ENCODE results near the gene CCDC102A. TPM values are rescaled to one million over a fixed set of nuclear protein-coding genes. Genes with fewer than 3 reads are reported as not detected.

The CCDC102A gene
- total RNA-seq, 2 donors from 2014 or later, result 16.7 to 21.2 TPM

- no peaks in the 10 kb centered on the region for H3K9me3 Mint-ChIP-seq
- no peaks in the 10 kb centered on the region for H3K36me3 Mint-ChIP-seq (ENCODE audit: low read depth)
- no peak overlapping the region for H3K4me3 Mint-ChIP-seq
- H3K27me3 Mint-ChIP-seq, result no peaks in the 10 kb centered on the region
- H3K27ac Mint-ChIP-seq, result no peak overlapping the region
- peaks cover 14% of the 10 kb centered on the region for H3K4me1 Mint-ChIP-seq
- ATAC-seq (replicated peaks), result no peak
Observed at GRCh38 chr16:57480754-57481230, 55.6 kb downstream of the CCDC102A start.

GRCh38 chr16:57479976-57480753 is 56.2 kb downstream of the CCDC102A start:
- Mint-ChIP-seq H3K27me3 (no peaks in the 10 kb centered on the region), H3K36me3 (ENCODE audit: low read depth) (no peaks in the 10 kb centered on the region), H3K4me1 (peaks cover 15% of the 10 kb centered on the region), H3K27ac (no peak overlapping the region), H3K9me3 (no peaks in the 10 kb centered on the region), H3K4me3 (no peak overlapping the region)
- no peak for ATAC-seq (replicated peaks)

- ATAC-seq (replicated peaks), result no peak
- Mint-ChIP-seq H3K27ac (no peak overlapping the region), H3K4me3 (no peak overlapping the region), H3K36me3 (ENCODE audit: low read depth) (no peaks in the 10 kb centered on the region), H3K27me3 (no peaks in the 10 kb centered on the region), H3K9me3 (no peaks in the 10 kb centered on the region), H3K4me1 (peaks cover 10% of the 10 kb centered on the region)
Observed at GRCh38 chr16:57479205-57479975, 57.0 kb downstream of the CCDC102A start.

GRCh38 chr16:57478396-57479204 is 57.8 kb downstream of the CCDC102A start:
- H3K27me3 Mint-ChIP-seq, result no peaks in the 10 kb centered on the region
- no peak for ATAC-seq (replicated peaks)
- H3K4me3 Mint-ChIP-seq, result no peak overlapping the region
- no peak overlapping the region for H3K27ac Mint-ChIP-seq
- peaks cover 10% of the 10 kb centered on the region for H3K4me1 Mint-ChIP-seq
- no peaks in the 10 kb centered on the region for H3K36me3 Mint-ChIP-seq (ENCODE audit: low read depth)
- H3K9me3 Mint-ChIP-seq, result no peaks in the 10 kb centered on the region

GRCh38 chr16:57477531-57478202 is 58.7 kb downstream of the CCDC102A start:
- Mint-ChIP-seq H3K27me3 (no peaks in the 10 kb centered on the region), H3K4me3 (no peak overlapping the region), H3K27ac (no peak overlapping the region), H3K36me3 (ENCODE audit: low read depth) (no peaks in the 10 kb centered on the region), H3K4me1 (peaks cover 10% of the 10 kb centered on the region), H3K9me3 (no peaks in the 10 kb centered on the region)
- ATAC-seq (replicated peaks), result no peak

- ATAC-seq (replicated peaks), result no peak
- no peaks in the 10 kb centered on the region for H3K27me3 Mint-ChIP-seq
- peaks cover 6% of the 10 kb centered on the region for H3K36me3 Mint-ChIP-seq (ENCODE audit: low read depth)
- H3K4me1 Mint-ChIP-seq, result peaks cover 10% of the 10 kb centered on the region
- peak overlapping the region; percentile 48 for H3K4me3 Mint-ChIP-seq
- no peaks in the 10 kb centered on the region for H3K9me3 Mint-ChIP-seq
- H3K27ac Mint-ChIP-seq, result peak overlapping the region; percentile 25
Observed at GRCh38 chr16:57476546-57477410, 59.6 kb downstream of the CCDC102A start.

GRCh38 chr16:57475711-57476339 is 60.5 kb downstream of the CCDC102A start:
- no peaks in the 10 kb centered on the region for H3K9me3 Mint-ChIP-seq
- H3K4me1 Mint-ChIP-seq, result peaks cover 10% of the 10 kb centered on the region
- no peaks in the 10 kb centered on the region for H3K27me3 Mint-ChIP-seq
- H3K36me3 Mint-ChIP-seq (ENCODE audit: low read depth), result peaks cover 16% of the 10 kb centered on the region
- peak overlapping the region; percentile 61 for H3K27ac Mint-ChIP-seq
- ATAC-seq (replicated peaks), result peak; percentile 97
- peak overlapping the region; percentile 48 for H3K4me3 Mint-ChIP-seq

- H3K4me3 Mint-ChIP-seq, result peak overlapping the region; percentile 48
- no peak for ATAC-seq (replicated peaks)
Observed at GRCh38 chr16:57474671-57475661, 61.4 kb downstream of the CCDC102A start.

GRCh38 chr16:57473906-57474305 is 62.5 kb downstream of the CCDC102A start:
- no peaks in the 10 kb centered on the region for H3K27me3 Mint-ChIP-seq
- H3K9me3 Mint-ChIP-seq, result no peaks in the 10 kb centered on the region
- no peak for ATAC-seq (replicated peaks)
- no peak overlapping the region for H3K4me3 Mint-ChIP-seq
- no peak overlapping the region for H3K27ac Mint-ChIP-seq
- H3K4me1 Mint-ChIP-seq, result peaks cover 10% of the 10 kb centered on the region
- peaks cover 35% of the 10 kb centered on the region for H3K36me3 Mint-ChIP-seq (ENCODE audit: low read depth)

More at GRCh38 chr16:57474671-57475661, 61.4 kb downstream of the CCDC102A start:
- no peaks in the 10 kb centered on the region for H3K27me3 Mint-ChIP-seq
- H3K27ac Mint-ChIP-seq, result peak overlapping the region; percentile 61
- H3K9me3 Mint-ChIP-seq, result no peaks in the 10 kb centered on the region
- peaks cover 10% of the 10 kb centered on the region for H3K4me1 Mint-ChIP-seq
- H3K36me3 Mint-ChIP-seq (ENCODE audit: low read depth), result peaks cover 24% of the 10 kb centered on the region

GRCh38 chr16:57473176-57473840 is 63.1 kb downstream of the CCDC102A start:
- H3K27ac Mint-ChIP-seq, result no peak overlapping the region
- H3K9me3 Mint-ChIP-seq, result no peaks in the 10 kb centered on the region
- H3K27me3 Mint-ChIP-seq, result no peaks in the 10 kb centered on the region
- H3K4me3 Mint-ChIP-seq, result no peak overlapping the region
- peaks cover 10% of the 10 kb centered on the region for H3K4me1 Mint-ChIP-seq
- peaks cover 41% of the 10 kb centered on the region for H3K36me3 Mint-ChIP-seq (ENCODE audit: low read depth)
- ATAC-seq (replicated peaks), result no peak

GRCh38 chr16:57472665-57473060 is 63.7 kb downstream of the CCDC102A start:
- no peak for ATAC-seq (replicated peaks)
- Mint-ChIP-seq H3K4me3 (no peak overlapping the region), H3K4me1 (peaks cover 10% of the 10 kb centered on the region), H3K27ac (no peak overlapping the region), H3K27me3 (no peaks in the 10 kb centered on the region), H3K36me3 (ENCODE audit: low read depth) (peaks cover 47% of the 10 kb centered on the region), H3K9me3 (no peaks in the 10 kb centered on the region)
